Measurements from ENCODE around the gene AMACR.

DNA sequence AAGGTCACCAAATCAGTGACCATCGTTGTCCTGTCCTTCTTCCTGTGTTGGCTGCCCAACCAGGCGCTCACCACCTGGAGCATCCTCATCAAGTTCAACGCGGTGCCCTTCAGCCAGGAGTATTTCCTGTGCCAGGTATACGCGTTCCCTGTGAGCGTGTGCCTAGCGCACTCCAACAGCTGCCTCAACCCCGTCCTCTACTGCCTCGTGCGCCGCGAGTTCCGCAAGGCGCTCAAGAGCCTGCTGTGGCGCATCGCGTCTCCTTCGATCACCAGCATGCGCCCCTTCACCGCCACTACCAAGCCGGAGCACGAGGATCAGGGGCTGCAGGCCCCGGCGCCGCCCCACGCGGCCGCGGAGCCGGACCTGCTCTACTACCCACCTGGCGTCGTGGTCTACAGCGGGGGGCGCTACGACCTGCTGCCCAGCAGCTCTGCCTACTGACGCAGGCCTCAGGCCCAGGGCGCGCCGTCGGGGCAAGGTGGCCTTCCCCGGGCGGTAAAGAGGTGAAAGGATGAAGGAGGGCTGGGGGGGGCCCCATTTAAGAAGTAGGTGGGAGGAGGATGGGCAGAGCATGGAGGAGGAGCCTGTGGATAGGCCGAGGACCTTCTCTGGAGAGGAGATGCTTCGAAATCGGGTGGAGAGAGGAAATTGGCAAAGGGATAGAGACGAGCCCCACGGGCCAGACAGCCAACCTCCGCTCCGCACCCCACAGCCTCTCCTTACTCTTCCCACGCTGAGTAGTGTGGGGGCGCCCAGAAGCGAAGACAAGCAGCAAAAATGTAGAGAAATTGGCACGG, 69.9 kb downstream of the AMACR start:
- TF ChIP-seq CTCF (IDR thresholded peaks at IDR 0.05) (no peak), ZFX (IDR thresholded peaks at IDR 0.05; ENCODE audit: borderline replicate concordance) (no peak)

All from 22Rv1 (cell line).